ENCODE measurements around the gene WDR18. TPM values are rescaled to one million over a fixed set of nuclear protein-coding genes. Genes with fewer than 3 reads are reported as not detected.

Gene WDR18
- total RNA-seq, 2 donors from 2014 or later = 68.6 to 85.6 TPM

DNA sequence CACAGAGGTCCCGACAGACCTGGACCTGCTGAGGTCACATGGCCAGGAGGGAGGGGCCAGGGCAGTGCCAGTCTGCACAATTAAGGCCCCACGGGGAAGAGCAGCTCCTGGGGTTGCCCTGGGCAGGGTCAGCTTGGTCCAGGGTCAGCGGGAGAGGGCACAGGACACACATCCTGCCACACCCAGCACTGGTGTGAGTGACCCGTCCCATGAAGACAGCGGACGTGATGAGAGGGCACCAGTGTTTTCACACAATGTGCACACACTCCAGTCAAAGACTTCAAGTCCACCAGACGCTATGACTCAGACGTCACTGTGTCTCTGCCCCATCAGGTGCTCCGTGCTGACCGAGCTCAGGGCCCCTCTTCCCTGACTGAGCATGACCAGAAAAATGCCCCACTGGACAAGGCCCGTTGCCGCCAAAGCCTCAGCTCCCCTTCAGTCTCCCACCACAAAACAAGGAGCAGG is 32.5 kb downstream of the WDR18 start:
- no peak for DNase-seq
- Mint-ChIP-seq H3K27me3 (ENCODE audit: insufficient read depth) (peaks cover 1% of the 10 kb centered on the region), H3K4me1 (peaks cover 7% of the 10 kb centered on the region), H3K4me3 (no peak overlapping the region), H3K27ac (peak overlapping the region; percentile 72), H3K9me3 (no peaks in the 10 kb centered on the region), H3K36me3 (ENCODE audit: low read depth) (no peaks in the 10 kb centered on the region)
- H3K27me3 ChIP-seq (ENCODE audit: control insufficient read depth, insufficient read depth, low read length, poor library complexity, severe bottlenecking) = no peaks in the 10 kb centered on the region
- no peak overlapping the region for H3K4me3 ChIP-seq (ENCODE audit: low read length)
- peaks cover 17% of the 10 kb centered on the region for H3K36me3 ChIP-seq (ENCODE audit: control insufficient read depth, insufficient read depth, low read length)
- H3K27ac ChIP-seq (ENCODE audit: low read depth, low read length) = peak overlapping the region; percentile 38
- no peaks in the 10 kb centered on the region for H3K9me3 ChIP-seq (ENCODE audit: control insufficient read depth, low read length)
- H3K9ac ChIP-seq (ENCODE audit: extremely low read depth, low read length, poor library complexity, severe bottlenecking) = no peak overlapping the region
- TF ChIP-seq, protein P1, sequence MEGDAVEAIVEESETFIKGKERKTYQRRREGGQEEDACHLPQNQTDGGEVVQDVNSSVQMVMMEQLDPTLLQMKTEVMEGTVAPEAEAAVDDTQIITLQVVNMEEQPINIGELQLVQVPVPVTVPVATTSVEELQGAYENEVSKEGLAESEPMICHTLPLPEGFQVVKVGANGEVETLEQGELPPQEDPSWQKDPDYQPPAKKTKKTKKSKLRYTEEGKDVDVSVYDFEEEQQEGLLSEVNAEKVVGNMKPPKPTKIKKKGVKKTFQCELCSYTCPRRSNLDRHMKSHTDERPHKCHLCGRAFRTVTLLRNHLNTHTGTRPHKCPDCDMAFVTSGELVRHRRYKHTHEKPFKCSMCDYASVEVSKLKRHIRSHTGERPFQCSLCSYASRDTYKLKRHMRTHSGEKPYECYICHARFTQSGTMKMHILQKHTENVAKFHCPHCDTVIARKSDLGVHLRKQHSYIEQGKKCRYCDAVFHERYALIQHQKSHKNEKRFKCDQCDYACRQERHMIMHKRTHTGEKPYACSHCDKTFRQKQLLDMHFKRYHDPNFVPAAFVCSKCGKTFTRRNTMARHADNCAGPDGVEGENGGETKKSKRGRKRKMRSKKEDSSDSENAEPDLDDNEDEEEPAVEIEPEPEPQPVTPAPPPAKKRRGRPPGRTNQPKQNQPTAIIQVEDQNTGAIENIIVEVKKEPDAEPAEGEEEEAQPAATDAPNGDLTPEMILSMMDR (conservative IDR thresholded peaks at IDR 0.05) = no peak
- WGBS, 2 experiments (ENCODE audit: insufficient coverage in 1 of 2, insufficient read length in 1 of 2) = 69 to 85% methylated on average over 6 to 12 of the region's 12 CpGs
- peaks cover 13% of the 10 kb centered on the region for H3K4me1 ChIP-seq (ENCODE audit: control insufficient read depth, insufficient read depth, low read length)

DNA sequence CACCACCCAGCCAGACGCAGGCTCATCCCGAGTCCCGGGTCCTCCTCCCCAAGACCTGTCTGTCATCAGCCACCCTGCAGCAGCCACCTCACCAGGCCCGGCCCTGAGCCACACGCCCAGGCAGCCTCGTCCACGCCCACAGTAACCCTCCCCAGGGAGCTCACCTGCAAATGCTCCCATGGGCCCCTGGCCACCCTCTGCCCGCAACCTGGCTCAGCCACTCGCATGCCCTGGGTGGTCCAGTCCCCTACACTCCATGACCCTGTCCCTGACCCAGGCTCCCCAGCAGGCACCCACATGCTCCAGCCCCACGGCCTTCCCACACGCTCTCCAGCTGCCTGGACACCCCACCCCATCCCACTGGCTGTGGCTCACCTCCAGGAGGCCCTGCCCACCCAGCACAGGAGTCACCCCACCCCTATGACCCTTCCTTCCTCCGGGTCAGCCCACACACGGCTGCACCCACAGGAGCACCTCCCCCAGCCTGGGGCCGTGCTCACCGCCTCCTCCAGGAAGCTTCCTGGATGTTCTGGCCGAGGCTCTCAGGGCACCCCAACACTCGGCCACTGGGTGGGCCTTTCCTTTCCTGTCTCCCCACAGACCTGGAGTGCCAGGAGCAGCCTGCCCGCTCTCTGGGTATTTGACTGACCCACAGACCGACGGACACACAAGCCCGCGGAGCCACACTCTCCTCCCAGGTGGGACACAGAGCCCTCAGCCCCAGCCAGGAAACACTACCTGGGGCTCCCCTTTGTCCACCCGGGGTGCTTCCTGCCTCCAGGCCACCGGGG is 33.2 kb downstream of the WDR18 start:
- H3K9me3 Mint-ChIP-seq = no peaks in the 10 kb centered on the region
- DNase-seq = no peak
- peaks cover 7% of the 10 kb centered on the region for H3K4me1 Mint-ChIP-seq
- Histone ChIP-seq H3K4me1 (ENCODE audit: control insufficient read depth, insufficient read depth, low read length) (peaks cover 13% of the 10 kb centered on the region), H3K4me3 (ENCODE audit: low read length) (no peak overlapping the region), H3K36me3 (ENCODE audit: control insufficient read depth, insufficient read depth, low read length) (peaks cover 17% of the 10 kb centered on the region), H3K9ac (ENCODE audit: extremely low read depth, low read length, poor library complexity, severe bottlenecking) (no peak overlapping the region), H3K27me3 (ENCODE audit: control insufficient read depth, insufficient read depth, low read length, poor library complexity, severe bottlenecking) (no peaks in the 10 kb centered on the region), H3K9me3 (ENCODE audit: control insufficient read depth, low read length) (no peaks in the 10 kb centered on the region), H3K27ac (ENCODE audit: low read depth, low read length) (peak overlapping the region; percentile 38)
- no peak overlapping the region for H3K4me3 Mint-ChIP-seq
- WGBS, 2 experiments (ENCODE audit: insufficient coverage in 1 of 2, insufficient read length in 1 of 2) = 88 to 92% methylated on average over 12 to 24 of the region's 24 CpGs
- TF ChIP-seq, protein P1 (conservative IDR thresholded peaks at IDR 0.05) = no peak
- peak overlapping the region; percentile 72 for H3K27ac Mint-ChIP-seq
- peaks cover 1% of the 10 kb centered on the region for H3K27me3 Mint-ChIP-seq (ENCODE audit: insufficient read depth)
- H3K36me3 Mint-ChIP-seq (ENCODE audit: low read depth) = no peaks in the 10 kb centered on the region

DNA sequence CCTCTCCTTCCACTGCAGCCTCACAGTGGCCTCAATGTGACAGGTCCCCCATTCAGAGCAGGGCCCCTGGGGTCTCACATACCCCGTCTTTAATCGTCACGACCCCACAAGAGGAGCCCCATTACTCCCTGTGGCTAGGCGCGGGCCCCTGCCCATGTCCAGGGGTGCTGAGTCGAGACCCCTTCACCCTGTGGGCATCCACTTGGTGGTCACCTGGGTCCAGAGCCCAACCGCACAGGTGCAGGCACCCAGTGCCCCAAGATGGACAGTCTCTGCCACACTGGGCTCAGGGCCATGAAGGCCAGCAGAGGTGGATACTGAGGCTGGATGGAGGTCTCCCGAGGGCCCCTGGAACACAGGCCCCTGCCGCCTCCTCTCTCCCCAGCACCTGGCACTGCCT is 33.8 kb downstream of the WDR18 start:
- H3K9ac ChIP-seq (ENCODE audit: extremely low read depth, low read length, poor library complexity, severe bottlenecking) = no peak overlapping the region
- no peak overlapping the region for H3K27ac ChIP-seq (ENCODE audit: low read depth, low read length)
- no peak for DNase-seq
- Mint-ChIP-seq H3K4me1 (peaks cover 7% of the 10 kb centered on the region), H3K4me3 (no peak overlapping the region), H3K9me3 (no peaks in the 10 kb centered on the region), H3K36me3 (ENCODE audit: low read depth) (no peaks in the 10 kb centered on the region), H3K27me3 (ENCODE audit: insufficient read depth) (peaks cover 1% of the 10 kb centered on the region), H3K27ac (peak overlapping the region; percentile 72)
- H3K9me3 ChIP-seq (ENCODE audit: control insufficient read depth, low read length) = no peaks in the 10 kb centered on the region
- peaks cover 13% of the 10 kb centered on the region for H3K4me1 ChIP-seq (ENCODE audit: control insufficient read depth, insufficient read depth, low read length)
- H3K27me3 ChIP-seq (ENCODE audit: control insufficient read depth, insufficient read depth, low read length, poor library complexity, severe bottlenecking) = no peaks in the 10 kb centered on the region
- no peak overlapping the region for H3K4me3 ChIP-seq (ENCODE audit: low read length)
- WGBS, 2 experiments (ENCODE audit: insufficient coverage in 1 of 2, insufficient read length in 1 of 2) = 92 to 99% methylated on average over 7 to 9 of the region's 9 CpGs
- peaks cover 15% of the 10 kb centered on the region for H3K36me3 ChIP-seq (ENCODE audit: control insufficient read depth, insufficient read depth, low read length)
- TF ChIP-seq, protein P1 (conservative IDR thresholded peaks at IDR 0.05) = no peak

Data from endodermal cell (in vitro differentiated cells).